WTC11 (cell line): ENCODE results near the gene LPAR4. TPM values are rescaled to one million over a fixed set of nuclear protein-coding genes. Genes with fewer than 3 reads are reported as not detected.

Experiments used
- ATAC-seq: fragments of 200-7000 bp; cut with Tn5 transposase; 2 replicates; pipeline ENCODE4 v1.10.0; 2021; ENCODE audit warnings: mild to moderate bottlenecking, moderate library complexity
- CTCF ChIA-PET: fragments of 300-600 bp; sonication (Branson Sonifier 250); formaldehyde crosslinking; loops from one replicate; lab custom pipeline; 2021; ENCODE audit warnings: antibody characterized with exemption; lab: Charles Lee
- POLR2A ChIA-PET: fragments of 350-600 bp; sonication (Branson Sonifier 250); formaldehyde crosslinking; loops from one replicate; lab custom pipeline; 2021; ENCODE audit warnings: antibody characterized with exemption; lab: Charles Lee
- DNase-seq: peaks from one replicate; pipeline ENCODE4 v3.0.0; 2021; ENCODE audit warnings: low spot score
- H3K27ac Mint-ChIP-seq: 2 replicates; pipeline ENCODE4 v1.8.0; 2021; ENCODE audit warnings: mixed read lengths
- H3K27me3 Mint-ChIP-seq: 2 replicates; pipeline ENCODE4 v1.8.0; 2021; ENCODE audit warnings: low read depth, mild to moderate bottlenecking, moderate library complexity, mixed read lengths
- H3K36me3 Mint-ChIP-seq: 2 replicates; pipeline ENCODE4 v1.8.0; 2021; ENCODE audit warnings: mixed read lengths
- H3K4me1 Mint-ChIP-seq: 2 replicates; pipeline ENCODE4 v1.8.0; 2022; ENCODE audit warnings: mixed read lengths
- H3K4me3 Mint-ChIP-seq: 2 replicates; pipeline ENCODE4 v1.8.0; 2021; ENCODE audit warnings: mild to moderate bottlenecking, moderate library complexity, mixed read lengths
- H3K9me3 Mint-ChIP-seq: 2 replicates; pipeline ENCODE4 v1.8.0; 2021; ENCODE audit warnings: mixed read lengths
- AFF4 ChIP-seq: sonication (generic); formaldehyde crosslinking; IDR thresholded peaks from 2 replicates; pipeline ENCODE4 v1.8.1; 2023; ENCODE audit warnings: mild to moderate bottlenecking, missing genetic modification reagents, borderline replicate concordance
- ARID4B ChIP-seq: sonication (generic); formaldehyde crosslinking; IDR thresholded peaks from 2 replicates; pipeline ENCODE4 v1.8.0; 2023; ENCODE audit warnings: missing genetic modification reagents, mild to moderate bottlenecking, borderline replicate concordance
- E2F5 ChIP-seq: sonication (generic); formaldehyde crosslinking; IDR thresholded peaks from 2 replicates; pipeline ENCODE4 v1.8.1; 2022; ENCODE audit warnings: mild to moderate bottlenecking, moderate library complexity, missing genetic modification reagents
- FOXP1 ChIP-seq: sonication (generic); formaldehyde crosslinking; IDR thresholded peaks from 2 replicates; pipeline ENCODE4 v1.8.0; 2022; ENCODE audit warnings: missing genetic modification reagents, mild to moderate bottlenecking, moderate library complexity, borderline replicate concordance
- FOXP4 ChIP-seq: sonication (generic); formaldehyde crosslinking; IDR thresholded peaks from 2 replicates; pipeline ENCODE4 v1.8.0; 2022; ENCODE audit warnings: mild to moderate bottlenecking, missing genetic modification reagents
- JAZF1 ChIP-seq: fragments of 250-450 bp; sonication (Bioruptor Pico); IDR thresholded peaks from 2 replicates; pipeline ENCODE4 v1.9.0; 2021; ENCODE audit warnings: moderate library complexity, mild to moderate bottlenecking, inconsistent platforms
- MLX ChIP-seq: sonication (generic); formaldehyde crosslinking; IDR thresholded peaks from 2 replicates; pipeline ENCODE4 v1.8.1; 2023; ENCODE audit warnings: mild to moderate bottlenecking, missing genetic modification reagents, moderate library complexity
- NR1H2 ChIP-seq: sonication (generic); formaldehyde crosslinking; IDR thresholded peaks from 2 replicates; pipeline ENCODE4 v1.9.0; 2021; ENCODE audit warnings: mild to moderate bottlenecking, moderate library complexity, missing genetic modification reagents
- PREB ChIP-seq: sonication (generic); formaldehyde crosslinking; IDR thresholded peaks from 2 replicates; pipeline ENCODE4 v1.8.1; 2022; ENCODE audit warnings: mild to moderate bottlenecking, missing genetic modification reagents, moderate library complexity, borderline replicate concordance
- STAT6 ChIP-seq: sonication (generic); formaldehyde crosslinking; conservative IDR thresholded peaks from 2 replicates; pipeline ENCODE4 v1.8.1; 2023; ENCODE audit warnings: mild to moderate bottlenecking, low read depth, missing genetic modification reagents, moderate library complexity
- USF1 ChIP-seq: sonication (generic); formaldehyde crosslinking; IDR thresholded peaks from 2 replicates; pipeline ENCODE4 v1.8.0; 2022; ENCODE audit warnings: mild to moderate bottlenecking, missing genetic modification reagents
- ZNF317 ChIP-seq: sonication (generic); formaldehyde crosslinking; IDR thresholded peaks from 2 replicates; pipeline ENCODE4 v1.8.1; 2023; ENCODE audit warnings: low read depth, mild to moderate bottlenecking, moderate library complexity, missing genetic modification reagents, borderline replicate concordance
- ZNF396 ChIP-seq: fragments of 250-450 bp; sonication (Bioruptor Pico); IDR thresholded peaks from 2 replicates; pipeline ENCODE4 v1.8.0; 2021; ENCODE audit warnings: mild to moderate bottlenecking, moderate library complexity, borderline replicate concordance
- ZNF416 ChIP-seq: fragments of 250-450 bp; sonication (Bioruptor Pico); IDR thresholded peaks from 2 replicates; pipeline ENCODE4 v1.9.0; 2021; ENCODE audit warnings: mild to moderate bottlenecking, inconsistent platforms
- ZNF512 ChIP-seq: sonication (generic); formaldehyde crosslinking; IDR thresholded peaks from 2 replicates; pipeline ENCODE4 v1.8.1; 2022; ENCODE audit warnings: missing genetic modification reagents, borderline replicate concordance
- total RNA-seq: library from RNA; stranded (reverse); gene quantifications from 3 replicates; pipeline ENCODE4 v1.2.3, GENCODE V29; 2021

Gene LPAR4
- total RNA-seq, 1 experiment from 2014 or later, result 7.8 TPM

GRCh38 chrX:78800694-78801093, 53.2 kb downstream of the LPAR4 start:
- ATAC-seq (no peak), DNase-seq (no peak)
- Mint-ChIP-seq H3K4me1 (no peaks in the 10 kb centered on the region), H3K27me3 (no peaks in the 10 kb centered on the region), H3K36me3 (peaks cover 6% of the 10 kb centered on the region), H3K4me3 (no peak overlapping the region), H3K27ac (no peak overlapping the region), H3K9me3 (peaks cover 9% of the 10 kb centered on the region)
- TF ChIP-seq ZNF416 (CRISPR knock-in tag), result no peak
- TF ChIP-seq ARID4B, result no peak
- no peak for TF ChIP-seq ZNF512 (CRISPR knock-in tag)
- no peak for TF ChIP-seq FOXP4 (CRISPR knock-in tag)
- no peak for TF ChIP-seq AFF4
- no peak for TF ChIP-seq FOXP1 (CRISPR knock-in tag)
- no peak for TF ChIP-seq E2F5 (CRISPR knock-in tag)
- no peak for TF ChIP-seq ZNF317 (CRISPR knock-in tag)
- no peak for TF ChIP-seq JAZF1 (CRISPR knock-in tag)
- TF ChIP-seq ZNF396 (CRISPR knock-in tag), result no peak
- no peak for TF ChIP-seq PREB (CRISPR knock-in tag)
- no peak for TF ChIP-seq NR1H2 (CRISPR knock-in tag)
- TF ChIP-seq STAT6 (CRISPR knock-in tag), result no peak
- TF ChIP-seq MLX (CRISPR knock-in tag), result no peak
- TF ChIP-seq USF1 (CRISPR knock-in tag), result no peak
- CTCF ChIA-PET, result no interaction called here
- POLR2A ChIA-PET, result no interaction called here
